Astrocyte of the spinal cord (primary cell): ENCODE results near the gene TLCD5.

Experiments used
- DNase-seq: peaks from one replicate; pipeline ENCODE4 v3.0.0; 2011; ENCODE audit warnings: low read depth, low spot score
- H3K4me3 ChIP-seq: 2 replicates; pipeline ENCODE4 v1.5.1; 2011; ENCODE audit warnings: low read depth, mild to moderate bottlenecking, low read length, moderate library complexity
- in situ Hi-C: cut with HindIII; loops from 2 replicates; pipeline ENCODE4 v1.10.0; 2017; ENCODE audit warnings: low sequenced_read_pairs
- TF ChIP-seq, protein P1 (sequence below): IDR thresholded peaks from 2 replicates; pipeline ENCODE4 v1.5.1; 2012; ENCODE audit warnings: low read depth, mild to moderate bottlenecking, low read length, inconsistent platforms

The TLCD5 gene

DNA sequence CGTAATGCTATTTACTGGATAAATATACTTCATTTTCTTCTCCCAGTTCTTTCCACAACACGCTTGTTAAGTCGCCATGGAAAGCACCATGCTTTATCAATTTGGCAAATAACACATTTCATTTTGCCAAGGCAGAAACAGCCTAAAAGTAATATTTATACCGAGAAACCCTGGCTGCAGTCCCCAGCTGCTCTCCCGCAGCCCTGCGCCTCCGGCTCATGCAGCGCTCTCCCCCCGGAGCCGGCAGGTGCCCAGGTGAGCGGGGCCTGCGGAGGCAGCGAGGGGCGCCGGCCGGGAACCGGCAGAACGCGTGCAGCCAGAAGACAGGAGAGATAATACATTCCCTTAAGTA, 10.4 kb downstream of the TLCD5 start:
- in situ Hi-C loops, result no loop called here
- TF ChIP-seq, protein P1, sequence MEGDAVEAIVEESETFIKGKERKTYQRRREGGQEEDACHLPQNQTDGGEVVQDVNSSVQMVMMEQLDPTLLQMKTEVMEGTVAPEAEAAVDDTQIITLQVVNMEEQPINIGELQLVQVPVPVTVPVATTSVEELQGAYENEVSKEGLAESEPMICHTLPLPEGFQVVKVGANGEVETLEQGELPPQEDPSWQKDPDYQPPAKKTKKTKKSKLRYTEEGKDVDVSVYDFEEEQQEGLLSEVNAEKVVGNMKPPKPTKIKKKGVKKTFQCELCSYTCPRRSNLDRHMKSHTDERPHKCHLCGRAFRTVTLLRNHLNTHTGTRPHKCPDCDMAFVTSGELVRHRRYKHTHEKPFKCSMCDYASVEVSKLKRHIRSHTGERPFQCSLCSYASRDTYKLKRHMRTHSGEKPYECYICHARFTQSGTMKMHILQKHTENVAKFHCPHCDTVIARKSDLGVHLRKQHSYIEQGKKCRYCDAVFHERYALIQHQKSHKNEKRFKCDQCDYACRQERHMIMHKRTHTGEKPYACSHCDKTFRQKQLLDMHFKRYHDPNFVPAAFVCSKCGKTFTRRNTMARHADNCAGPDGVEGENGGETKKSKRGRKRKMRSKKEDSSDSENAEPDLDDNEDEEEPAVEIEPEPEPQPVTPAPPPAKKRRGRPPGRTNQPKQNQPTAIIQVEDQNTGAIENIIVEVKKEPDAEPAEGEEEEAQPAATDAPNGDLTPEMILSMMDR, result no peak
- peak overlapping the region; percentile 95 for H3K4me3 ChIP-seq
- DNase-seq, result no peak

DNA sequence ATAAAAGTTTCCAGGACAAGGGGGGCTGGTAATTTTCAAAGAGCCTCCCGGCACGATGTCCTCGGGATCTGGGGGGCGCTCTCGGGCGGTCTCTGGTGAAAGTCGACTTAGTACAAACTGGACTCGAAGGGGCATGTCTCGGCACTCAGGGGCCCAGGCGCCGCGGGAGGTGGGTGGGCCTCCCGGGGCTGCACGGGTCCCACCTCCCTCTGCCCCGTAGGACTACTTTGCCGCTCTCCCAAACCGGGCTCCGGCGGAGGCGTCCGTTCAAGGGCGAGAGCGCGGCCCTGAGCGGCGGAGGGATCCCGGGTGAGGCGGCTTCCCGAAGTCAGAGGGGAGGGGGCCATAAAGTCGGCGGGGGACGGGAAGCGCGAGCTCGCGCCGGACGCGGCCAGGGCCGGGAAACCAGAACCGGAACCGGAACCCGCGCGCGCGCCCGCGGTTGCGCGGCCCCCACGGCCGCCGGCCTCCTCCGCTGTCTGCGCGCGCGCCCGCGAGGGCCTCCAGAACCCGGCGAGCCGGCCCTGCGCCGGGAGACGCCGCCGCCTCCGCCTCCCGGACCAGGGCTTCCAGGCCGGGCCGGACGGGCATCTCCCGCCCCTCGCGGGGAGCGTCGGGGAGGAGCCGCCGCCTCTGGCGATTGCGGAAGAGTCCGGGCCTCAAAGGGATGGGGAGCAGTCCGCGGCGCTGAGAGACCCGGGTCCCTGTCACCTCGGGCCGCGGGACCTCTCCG, 11.0 kb downstream of the TLCD5 start, which contains the start of gene ARHGEF12:
Gene ARHGEF12 (plus strand): TSS at position 506 of the 733 bp plus-strand sequence. CDS start 831 bp downstream, outside the sequence.
- TF ChIP-seq, protein P1, result peak; percentile 52
- in situ Hi-C loops, result no loop called here
- H3K4me3 ChIP-seq, result peak within 1 kb of the TSS; percentile 95
- peak; percentile 99 for DNase-seq

DNA sequence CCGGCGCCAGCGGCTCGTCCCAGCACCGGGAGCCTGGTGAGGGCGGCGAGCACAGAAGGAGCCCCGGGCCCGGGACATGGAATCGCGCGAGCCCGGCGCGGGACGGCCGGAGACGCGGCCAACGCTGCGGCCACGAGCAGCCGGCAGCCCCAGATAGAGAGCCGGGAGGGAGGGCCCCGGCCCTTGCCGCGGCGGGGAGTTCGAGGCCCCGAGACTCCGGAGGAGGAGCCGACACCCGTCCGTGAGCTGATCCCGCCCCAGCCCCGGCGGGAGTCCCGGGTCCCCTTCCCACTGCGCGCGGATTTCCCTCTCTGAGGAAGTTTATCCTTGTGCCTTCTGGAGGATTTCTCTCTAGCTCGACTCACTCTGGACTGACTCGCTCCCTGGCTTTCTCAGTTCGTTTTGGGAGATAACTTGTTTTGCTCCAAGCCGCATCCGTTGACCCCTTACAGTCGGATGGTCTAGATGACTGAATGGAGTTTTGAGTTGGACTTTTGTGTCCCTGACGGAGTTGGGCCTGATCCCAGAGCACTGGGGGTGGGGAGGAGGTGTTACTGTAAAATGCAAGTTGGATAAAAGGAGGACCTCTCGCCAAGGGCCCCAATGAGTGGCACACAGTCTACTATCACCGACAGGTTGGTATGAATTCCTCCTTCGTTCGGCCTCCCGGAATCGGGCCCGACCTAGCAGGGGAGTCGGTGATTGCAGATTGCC, 11.7 kb downstream of the TLCD5 start:
- DNase-seq, result peak; percentile 45
- TF ChIP-seq, protein P1, result no peak
- H3K4me3 ChIP-seq, result peak overlapping the region; percentile 95
- in situ Hi-C loops, result no loop called here

DNA sequence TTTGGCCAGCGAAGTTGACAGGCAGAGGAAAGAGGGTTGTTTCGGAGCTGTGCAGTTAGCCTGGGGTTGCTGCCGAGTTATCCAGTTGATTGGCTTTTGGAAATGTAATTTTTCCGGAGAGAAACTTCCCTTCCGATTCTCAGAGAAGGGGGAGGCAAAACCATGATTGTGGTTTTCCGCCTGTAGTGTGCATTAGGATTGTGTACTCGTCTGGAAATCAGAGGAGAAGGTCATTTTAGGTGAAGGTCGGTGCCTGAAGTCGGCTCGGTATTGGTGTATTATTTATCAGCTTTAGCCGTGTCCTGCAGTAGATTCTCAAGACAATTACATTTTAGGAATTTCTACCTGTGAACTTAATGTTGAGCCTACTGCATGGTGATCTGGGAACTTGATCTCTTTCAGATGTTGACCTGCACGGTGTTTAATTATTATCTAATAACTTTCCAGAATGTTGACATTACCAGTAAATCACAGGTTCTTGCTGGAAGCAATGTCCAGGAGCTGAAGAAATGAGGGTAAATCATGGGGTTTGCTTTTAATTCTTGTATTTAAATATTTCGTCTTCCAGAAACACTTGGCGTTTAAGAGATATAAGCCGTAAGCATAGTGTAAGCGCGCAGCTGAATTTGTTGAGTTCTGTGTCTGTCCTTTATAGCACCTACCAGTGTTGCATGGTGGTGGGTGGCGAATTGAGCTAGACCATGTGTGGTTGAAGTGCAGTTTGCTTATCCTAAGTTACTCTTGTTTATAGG, 12.4 kb downstream of the TLCD5 start:
- TF ChIP-seq, protein P1, result no peak
- in situ Hi-C loops, result no loop called here
- peak; percentile 32 for DNase-seq
- peak overlapping the region; percentile 95 for H3K4me3 ChIP-seq

DNA sequence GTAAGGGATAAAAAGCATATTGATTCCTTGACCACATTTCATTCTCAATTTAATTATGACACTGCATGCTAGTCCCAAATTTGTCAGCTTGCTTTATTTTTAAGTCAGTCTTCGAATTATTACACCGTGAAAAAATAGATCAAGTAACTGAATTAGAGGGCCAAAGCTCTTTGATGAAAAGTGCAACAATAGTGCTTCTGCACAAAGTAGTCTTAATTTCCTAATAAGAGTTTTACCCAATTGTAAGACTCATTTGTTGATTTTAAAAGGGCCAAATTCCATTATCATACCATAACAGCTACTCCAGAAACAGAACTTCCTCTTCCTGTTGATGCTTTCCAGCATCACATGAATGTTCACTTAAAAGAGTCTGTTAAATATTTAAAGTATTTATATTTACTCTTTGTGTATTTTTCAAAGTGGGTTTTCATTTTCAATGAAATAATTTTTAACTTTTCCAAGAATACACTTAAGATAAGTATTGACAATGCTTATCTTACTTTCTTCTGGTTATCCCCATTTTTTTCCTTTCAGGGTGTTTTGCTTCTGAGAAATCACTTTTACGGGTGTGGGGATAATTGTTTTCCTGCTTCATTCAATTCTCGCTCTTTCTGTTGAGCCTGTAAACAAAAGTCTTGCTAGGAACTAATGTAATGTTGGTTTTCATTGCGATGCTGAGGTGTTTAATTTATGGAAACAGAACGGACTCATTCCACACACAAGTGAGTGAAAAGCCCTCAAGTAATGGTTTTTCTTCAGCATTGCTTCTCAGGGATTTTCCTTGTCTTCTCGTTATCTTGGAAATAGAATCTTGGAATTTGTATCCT, 13.2 kb downstream of the TLCD5 start:
- H3K4me3 ChIP-seq, result peak overlapping the region; percentile 95
- in situ Hi-C loops, result no loop called here
- TF ChIP-seq, protein P1, result no peak

More for the DNA sequence above, 13.2 kb downstream of the TLCD5 start:
- DNase-seq, result no peak
